ENCODE results near the gene ZIC4. TPM values are rescaled to one million over a fixed set of nuclear protein-coding genes. Genes with fewer than 3 reads are reported as not detected.

ZIC4 gene
- total RNA-seq, 4 donors from 2014 or later, result not detected

GRCh38 chr3:147359177-147360050, 46.9 kb downstream of the ZIC4 start:
- Histone ChIP-seq H3K27ac (no peak overlapping the region), H3K4me1 (peaks cover 4% of the 10 kb centered on the region), H3K27me3 (peaks cover 89% of the 10 kb centered on the region), H3K36me3 (no peaks in the 10 kb centered on the region), H3K9me3 (no peaks in the 10 kb centered on the region), H3K4me3 (no peak overlapping the region)
- DNase-seq (ENCODE audit: low spot score in 2 of 2), result no peak
- no peak for TF ChIP-seq POLR2AphosphoS5 (IDR thresholded peaks at IDR 0.05)
- TF ChIP-seq EP300 (IDR thresholded peaks at IDR 0.05), result no peak
- TF ChIP-seq POLR2A (IDR thresholded peaks at IDR 0.05), result no peak
- TF ChIP-seq CTCF (IDR thresholded peaks at IDR 0.05), result no peak
- 19% methylated on average over 36 of the region's 45 CpGs for WGBS

- 9% methylated on average over 9 of the region's 9 CpGs for WGBS
- H3K27ac ChIP-seq, result no peak overlapping the region
- H3K4me1 ChIP-seq, result peaks cover 4% of the 10 kb centered on the region
- TF ChIP-seq POLR2AphosphoS5 (IDR thresholded peaks at IDR 0.05) (no peak), POLR2A (IDR thresholded peaks at IDR 0.05) (no peak), CTCF (IDR thresholded peaks at IDR 0.05) (no peak), EP300 (IDR thresholded peaks at IDR 0.05) (no peak)
- no peak for DNase-seq (ENCODE audit: low spot score in 2 of 2)
- H3K36me3 ChIP-seq, result no peaks in the 10 kb centered on the region
- H3K4me3 ChIP-seq, result no peak overlapping the region
- peaks cover 97% of the 10 kb centered on the region for H3K27me3 ChIP-seq
- H3K9me3 ChIP-seq, result no peaks in the 10 kb centered on the region
These were observed 48.0 kb downstream of the ZIC4 start for GRCh38 chr3:147358144-147358992.

GRCh38 chr3:147356909-147357900, 49.1 kb downstream of the ZIC4 start:
- H3K4me1 ChIP-seq, result peaks cover 4% of the 10 kb centered on the region
- H3K4me3 ChIP-seq, result no peak overlapping the region
- no peak overlapping the region for H3K27ac ChIP-seq
- no peaks in the 10 kb centered on the region for H3K9me3 ChIP-seq
- 12% methylated on average over 29 of the region's 29 CpGs for WGBS
- H3K27me3 ChIP-seq, result peaks cover 98% of the 10 kb centered on the region
- DNase-seq (ENCODE audit: low spot score in 2 of 2), result no peak
- TF ChIP-seq EP300 (IDR thresholded peaks at IDR 0.05), result no peak
- no peak for TF ChIP-seq CTCF (IDR thresholded peaks at IDR 0.05)
- no peak for TF ChIP-seq POLR2AphosphoS5 (IDR thresholded peaks at IDR 0.05)
- no peak for TF ChIP-seq POLR2A (IDR thresholded peaks at IDR 0.05)
- H3K36me3 ChIP-seq, result no peaks in the 10 kb centered on the region

GRCh38 chr3:147356145-147356908, 50.0 kb downstream of the ZIC4 start:
- DNase-seq (ENCODE audit: low spot score in 2 of 2), result no peak
- Histone ChIP-seq H3K36me3 (no peaks in the 10 kb centered on the region), H3K27me3 (peaks cover 92% of the 10 kb centered on the region), H3K9me3 (no peaks in the 10 kb centered on the region), H3K4me1 (peaks cover 4% of the 10 kb centered on the region), H3K27ac (no peak overlapping the region), H3K4me3 (no peak overlapping the region)
- WGBS, result 8% methylated on average over 26 of the region's 26 CpGs
- TF ChIP-seq POLR2A (IDR thresholded peaks at IDR 0.05), result no peak

- no peak for DNase-seq (ENCODE audit: low spot score in 2 of 2)
- Histone ChIP-seq H3K36me3 (no peaks in the 10 kb centered on the region), H3K4me3 (no peak overlapping the region), H3K27me3 (peaks cover 89% of the 10 kb centered on the region), H3K4me1 (peaks cover 4% of the 10 kb centered on the region), H3K27ac (no peak overlapping the region), H3K9me3 (no peaks in the 10 kb centered on the region)
- TF ChIP-seq POLR2AphosphoS5 (IDR thresholded peaks at IDR 0.05) (no peak), POLR2A (IDR thresholded peaks at IDR 0.05) (no peak), CTCF (IDR thresholded peaks at IDR 0.05) (no peak), EP300 (IDR thresholded peaks at IDR 0.05) (no peak)
- 12% methylated on average over 4 of the region's 4 CpGs for WGBS
These were observed 50.6 kb downstream of the ZIC4 start for GRCh38 chr3:147355753-147356090.
